Urinary bladder (tissue), 4 donors: Measurements from ENCODE around the gene NTRK1. TPM values are rescaled to one million over a fixed set of nuclear protein-coding genes. Genes with fewer than 3 reads are reported as not detected.

ENCODE experiments used
- DNase-seq: peaks from one replicate; pipeline ENCODE4 v3.0.0-alpha.2; 2015; ENCODE audit errors: extremely low spot score
- H3K27ac ChIP-seq: one replicate; pipeline ENCODE4 v1.5.1; 2013; ENCODE audit warnings: low read depth, mild to moderate bottlenecking, moderate library complexity
- H3K36me3 ChIP-seq: one replicate; pipeline ENCODE4 v1.6.1; 2013; ENCODE audit warnings: mild to moderate bottlenecking, moderate library complexity; ENCODE audit not compliant: insufficient read depth
- H3K4me1 ChIP-seq: one replicate; pipeline ENCODE4 v1.6.1; 2013; ENCODE audit warnings: mild to moderate bottlenecking, moderate library complexity; ENCODE audit not compliant: insufficient read depth
- H3K4me3 ChIP-seq: one replicate; pipeline ENCODE4 v1.5.1; 2013; ENCODE audit warnings: low read depth, low read length
- WGBS: extraction: QIAGEN DNeasy Blood & Tissue Kit; methylation state at CpG from one replicate; pipeline ENCODE4 v1.1.7; 2013; 5-methylcytosine and 5-hydroxymethylcytosine counted together
- polyA plus RNA-seq: library from polyadenylated mRNA; stranded (reverse); fragments of 200-250 nt; gene quantifications from one replicate; pipeline ENCODE4 v1.2.3, GENCODE V29; 2013
- total RNA-seq: library from RNA; depleted of rRNA; stranded (reverse); fragments of >200 nt; gene quantifications from one replicate; pipeline ENCODE4 v1.2.3, GENCODE V29; 2014
- donor health status: healthy with polysubstance abuse.
- donor health status: healthy.

Gene NTRK1
- total RNA-seq (0.37 TPM), polyA plus RNA-seq (1.0 TPM)

DNA sequence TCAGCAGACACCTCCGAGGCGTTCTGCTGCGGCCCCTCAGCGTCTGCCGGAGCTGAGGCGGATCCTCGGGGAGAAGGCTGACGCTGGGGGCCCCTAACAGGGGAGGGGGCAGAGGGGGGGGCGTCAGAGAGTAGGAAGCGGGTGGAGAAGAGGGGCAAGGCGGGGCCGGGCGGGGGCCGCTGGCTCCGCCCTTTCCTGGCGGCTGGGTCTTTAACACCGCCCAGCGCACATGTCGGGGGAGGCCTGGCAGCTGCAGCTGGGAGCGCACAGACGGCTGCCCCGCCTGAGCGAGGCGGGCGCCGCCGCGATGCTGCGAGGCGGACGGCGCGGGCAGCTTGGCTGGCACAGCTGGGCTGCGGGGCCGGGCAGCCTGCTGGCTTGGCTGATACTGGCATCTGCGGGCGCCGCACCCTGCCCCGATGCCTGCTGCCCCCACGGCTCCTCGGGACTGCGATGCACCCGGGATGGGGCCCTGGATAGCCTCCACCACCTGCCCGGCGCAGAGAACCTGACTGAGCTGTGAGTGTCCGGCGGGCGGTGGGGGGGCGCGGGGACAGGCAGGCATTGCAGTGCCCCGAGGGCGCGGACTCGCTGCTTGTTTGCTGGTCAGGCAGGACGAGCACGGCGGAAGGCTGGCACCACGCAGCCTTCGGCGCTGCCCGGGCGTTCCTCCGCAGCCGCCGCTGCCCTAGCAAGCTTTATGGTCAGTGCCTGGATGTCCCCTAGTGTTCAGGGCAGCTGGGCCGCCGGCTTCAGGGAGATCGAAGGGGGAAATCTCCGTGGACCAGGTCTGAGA lies at the start of gene NTRK1:
TSS of gene NTRK1 (plus strand) at position 238 of the 796 bp plus-strand sequence. CDS start at position 308, 70 bp downstream.
- Histone ChIP-seq H3K4me3 (peak within 1 kb of the TSS; percentile 27), H3K36me3 (no peaks in the 10 kb centered on the region), H3K4me1 (no peaks in the 10 kb centered on the region), H3K27ac (no peak within 1 kb of the TSS)
- no peak for DNase-seq
- WGBS, result 3% methylated on average over 68 of the region's 69 CpGs

DNA sequence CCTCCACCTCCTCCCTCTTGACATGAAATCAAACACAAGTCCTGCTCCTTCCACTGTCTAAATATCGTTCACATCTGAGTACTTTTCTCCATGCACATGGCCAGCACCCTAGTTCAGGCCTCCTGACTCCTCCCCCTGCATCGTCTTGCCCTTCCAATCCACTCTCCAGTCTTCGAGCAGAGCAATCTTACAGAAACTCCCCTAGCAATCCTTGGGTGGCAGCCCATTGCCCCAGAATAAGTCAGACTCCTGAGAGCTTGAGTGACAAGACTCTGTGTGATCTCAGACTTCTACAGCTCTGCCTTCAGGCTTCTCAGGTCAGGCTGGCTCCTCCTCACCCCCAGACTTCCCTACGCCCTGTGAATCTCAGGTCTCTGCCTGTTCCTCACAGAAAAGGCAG lies 49.5 kb upstream of the NTRK1 start:
- H3K4me1 ChIP-seq, result no peaks in the 10 kb centered on the region
- no peak overlapping the region for H3K27ac ChIP-seq
- no peaks in the 10 kb centered on the region for H3K36me3 ChIP-seq
- DNase-seq, result no peak
- 48% methylated on average over 4 of the region's 4 CpGs for WGBS
- no peak overlapping the region for H3K4me3 ChIP-seq

DNA sequence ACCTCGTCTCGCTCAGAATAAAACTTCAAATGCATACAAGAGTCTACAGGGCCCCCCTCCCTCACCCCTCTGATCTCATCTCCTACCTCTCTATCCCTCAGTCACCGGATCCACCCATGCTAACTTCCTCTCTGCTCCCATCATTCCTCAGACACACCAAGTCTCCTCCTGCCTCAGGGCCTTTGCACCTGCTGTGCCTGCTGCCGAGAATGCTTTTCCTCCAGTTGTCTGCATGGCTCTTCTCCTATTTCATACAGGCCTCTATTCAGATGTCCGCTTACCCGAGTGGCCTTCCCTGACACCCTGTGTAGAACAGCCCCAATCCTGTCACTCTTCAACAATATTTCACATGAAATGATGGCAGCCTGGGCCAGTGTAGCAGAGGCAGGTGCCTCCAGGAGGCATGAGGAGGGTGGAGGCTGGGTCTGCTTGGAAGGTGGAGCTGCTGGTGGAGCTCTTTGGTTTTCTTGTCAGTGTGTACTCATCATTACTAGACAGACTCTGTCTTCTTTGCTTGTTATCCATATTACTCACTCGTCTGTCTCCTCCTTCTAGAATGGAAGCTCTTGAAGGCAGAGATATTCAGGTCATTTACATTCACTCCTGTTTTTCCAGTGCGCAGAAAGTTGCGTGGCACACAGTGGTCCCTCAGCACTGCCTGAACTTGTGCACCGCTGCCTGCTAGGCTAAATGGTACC lies 48.2 kb upstream of the NTRK1 start:
- no peak overlapping the region for H3K27ac ChIP-seq
- WGBS, result 97% methylated on average over 10 of the region's 10 CpGs
- no peak for DNase-seq
- no peak overlapping the region for H3K4me3 ChIP-seq
- H3K36me3 ChIP-seq, result no peaks in the 10 kb centered on the region
- no peaks in the 10 kb centered on the region for H3K4me1 ChIP-seq

- no peaks in the 10 kb centered on the region for H3K4me1 ChIP-seq
- no peaks in the 10 kb centered on the region for H3K36me3 ChIP-seq
- no peak overlapping the region for H3K27ac ChIP-seq
- 50% methylated on average over 10 of the region's 10 CpGs for WGBS
- no peak for DNase-seq
- H3K4me3 ChIP-seq, result peak overlapping the region; percentile 27
Measured at GRCh38 chr1:156813298-156813697, 47.4 kb upstream of the NTRK1 start.

GRCh38 chr1:156813750-156814570 lies 46.7 kb upstream of the NTRK1 start:
- H3K36me3 ChIP-seq, result no peaks in the 10 kb centered on the region
- H3K4me1 ChIP-seq, result no peaks in the 10 kb centered on the region
- peak overlapping the region; percentile 27 for H3K4me3 ChIP-seq
- no peak for DNase-seq
- H3K27ac ChIP-seq, result no peak overlapping the region
- WGBS, result 7% methylated on average over 60 of the region's 60 CpGs

GRCh38 chr1:156814571-156815260 lies 45.9 kb upstream of the NTRK1 start:
- H3K4me3 ChIP-seq, result no peak overlapping the region
- no peak for DNase-seq
- 82% methylated on average over 7 of the region's 7 CpGs for WGBS

GRCh38 chr1:156815307-156815826 lies 45.3 kb upstream of the NTRK1 start:
- no peak for DNase-seq
- no peak overlapping the region for H3K27ac ChIP-seq
- no peaks in the 10 kb centered on the region for H3K36me3 ChIP-seq
- WGBS, result 59% methylated on average over 5 of the region's 5 CpGs
- no peaks in the 10 kb centered on the region for H3K4me1 ChIP-seq
- H3K4me3 ChIP-seq, result no peak overlapping the region

More at GRCh38 chr1:156814571-156815260, 45.9 kb upstream of the NTRK1 start:
- Histone ChIP-seq H3K36me3 (no peaks in the 10 kb centered on the region), H3K27ac (no peak overlapping the region), H3K4me1 (no peaks in the 10 kb centered on the region)

- H3K36me3 ChIP-seq, result no peaks in the 10 kb centered on the region
- DNase-seq, result no peak
- no peak overlapping the region for H3K27ac ChIP-seq
- no peaks in the 10 kb centered on the region for H3K4me1 ChIP-seq
- WGBS, result 72% methylated on average over 10 of the region's 10 CpGs
- no peak overlapping the region for H3K4me3 ChIP-seq
Measured at GRCh38 chr1:156815961-156816422, 44.7 kb upstream of the NTRK1 start.

GRCh38 chr1:156816561-156817328 lies 43.9 kb upstream of the NTRK1 start, which contains the start of gene SH2D2A:
TSS of gene SH2D2A (minus strand) at chr1:156816848. CDS start at chr1:156816708, 140 bp downstream.
- H3K27ac ChIP-seq, result peak within 1 kb of the TSS; percentile 4
- 50% methylated on average over 10 of the region's 10 CpGs for WGBS

GRCh38 chr1:156821801-156822200 lies 38.9 kb upstream of the NTRK1 start:
- no peaks in the 10 kb centered on the region for H3K4me1 ChIP-seq
- H3K27ac ChIP-seq, result no peak overlapping the region
- H3K36me3 ChIP-seq, result no peaks in the 10 kb centered on the region
- H3K4me3 ChIP-seq, result no peak overlapping the region
- no peak for DNase-seq
- 66% methylated on average over 4 of the region's 4 CpGs for WGBS

More at GRCh38 chr1:156816561-156817328, 43.9 kb upstream of the NTRK1 start, which contains the start of gene SH2D2A:
- no peaks in the 10 kb centered on the region for H3K4me1 ChIP-seq
- no peaks in the 10 kb centered on the region for H3K36me3 ChIP-seq
- H3K4me3 ChIP-seq, result no peak within 1 kb of the TSS
- no peak for DNase-seq

DNA sequence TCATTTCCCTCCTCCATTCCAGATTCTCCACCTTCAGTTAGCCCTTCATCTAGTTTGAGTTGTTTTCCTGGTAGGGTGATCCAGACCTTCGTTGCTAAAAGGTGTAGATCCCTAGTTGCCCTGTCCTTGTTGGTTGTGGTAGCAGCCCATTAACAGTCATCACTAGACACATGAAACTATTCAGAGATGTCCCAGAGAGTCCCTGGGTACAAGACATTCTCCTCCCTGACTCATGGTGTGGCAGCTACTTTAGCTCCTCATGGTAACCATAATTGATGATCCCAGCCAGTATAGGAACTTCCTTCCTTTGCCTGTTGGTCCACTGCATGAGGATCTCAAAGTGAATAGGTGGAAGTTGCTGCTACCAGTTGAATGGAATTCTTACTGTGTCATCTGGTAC lies 38.0 kb upstream of the NTRK1 start:
- WGBS, result 65% methylated on average over 1 of the region's 1 CpG
- no peaks in the 10 kb centered on the region for H3K36me3 ChIP-seq

DNA sequence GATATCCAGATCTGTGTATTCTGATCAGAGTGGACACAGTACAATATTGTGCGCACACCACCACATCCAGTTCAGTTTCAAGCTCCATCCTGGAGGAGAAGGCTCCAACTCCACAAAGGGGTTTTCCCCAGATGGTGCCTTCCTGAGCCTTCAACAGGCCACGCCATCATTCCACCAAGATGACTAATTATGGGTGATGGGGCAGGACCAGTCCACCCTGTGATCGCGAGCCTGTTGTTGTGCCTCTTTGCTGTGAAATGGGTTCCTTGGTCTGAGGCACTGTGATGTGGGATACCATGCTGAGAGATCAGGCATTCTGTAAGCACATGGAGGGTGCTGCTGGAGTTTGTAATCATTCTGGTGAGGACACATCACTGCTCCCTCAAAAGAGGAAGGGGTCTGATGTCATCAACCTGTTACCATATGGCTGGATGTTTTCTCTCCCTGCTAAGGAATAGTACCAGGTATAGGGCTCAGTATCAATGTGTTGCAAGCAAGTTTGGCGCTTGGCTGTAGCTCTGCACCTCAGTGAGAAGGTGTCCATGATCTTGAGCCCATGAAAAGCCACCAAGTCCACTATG lies 37.4 kb upstream of the NTRK1 start:
- Histone ChIP-seq H3K4me3 (no peak overlapping the region), H3K4me1 (no peaks in the 10 kb centered on the region), H3K27ac (no peak overlapping the region), H3K36me3 (no peaks in the 10 kb centered on the region)
- WGBS, result 86% methylated on average over 5 of the region's 5 CpGs
- no peak for DNase-seq

More for the DNA sequence above, 38.0 kb upstream of the NTRK1 start:
- H3K27ac ChIP-seq, result no peak overlapping the region
- no peak for DNase-seq
- H3K4me1 ChIP-seq, result no peaks in the 10 kb centered on the region
- H3K4me3 ChIP-seq, result no peak overlapping the region
